Measurements from ENCODE around the gene CDKN2B-AS1.

GRCh38 chr9:21996438-21996837 is 1.8 kb downstream of the CDKN2B-AS1 start:
- no peak for TF ChIP-seq CTCF (IDR thresholded peaks at IDR 0.05)
- TF ChIP-seq POLR2A (IDR thresholded peaks at IDR 0.05) = no peak
